ENCODE measurements around the gene C7orf33.

The C7orf33 gene

DNA sequence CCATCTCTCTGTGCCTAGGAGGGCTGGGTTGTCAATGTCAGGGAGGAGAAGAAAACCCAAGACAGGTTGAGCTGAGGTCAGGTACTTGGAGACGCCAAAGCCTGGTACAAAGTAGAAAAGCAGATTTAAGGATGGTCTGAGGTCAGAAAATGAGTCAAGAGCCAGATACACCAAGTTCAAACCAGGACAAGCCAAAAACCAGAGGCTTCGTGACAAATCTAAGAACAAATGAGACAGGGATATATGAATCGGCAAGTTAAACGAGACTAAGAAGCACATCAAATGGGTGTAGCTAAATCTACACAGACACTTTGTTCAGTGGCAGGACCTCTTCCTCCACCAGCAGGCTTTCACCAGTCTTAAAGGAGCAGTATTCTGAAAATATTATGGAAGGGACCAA is 34.2 kb downstream of the C7orf33 start:
- Mint-ChIP-seq H3K27me3 (ENCODE audit: low read depth) (peaks cover 2% of the 10 kb centered on the region), H3K4me3 (peak overlapping the region; percentile 1), H3K36me3 (ENCODE audit: low read depth) (no peaks in the 10 kb centered on the region), H3K9me3 (peaks cover 12% of the 10 kb centered on the region), H3K4me1 (ENCODE audit: low read depth) (peaks cover 42% of the 10 kb centered on the region), H3K27ac (peak overlapping the region; percentile 1)
- no peak for DNase-seq (ENCODE audit: low spot score)

DNA sequence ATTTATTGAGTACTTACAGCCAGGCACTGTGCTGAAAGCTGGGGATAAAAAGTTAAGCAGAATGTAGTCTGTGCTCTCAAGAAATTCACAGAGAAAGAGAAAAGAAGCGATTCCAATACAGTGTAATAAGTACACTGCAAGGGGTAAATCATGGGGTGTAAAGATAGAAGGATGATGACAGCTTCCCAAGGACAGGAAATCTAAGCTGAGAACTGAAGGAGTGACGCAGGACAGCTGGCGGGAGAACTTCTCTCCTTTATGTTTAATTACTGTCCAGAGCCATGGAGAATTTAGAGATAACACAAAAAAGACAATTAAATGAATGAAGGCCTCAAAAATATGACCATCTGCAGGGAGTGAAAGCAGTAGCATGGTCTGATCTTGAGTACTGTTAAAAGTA is 34.8 kb downstream of the C7orf33 start:
- Mint-ChIP-seq H3K9me3 (peaks cover 17% of the 10 kb centered on the region), H3K4me3 (no peak overlapping the region), H3K27me3 (ENCODE audit: low read depth) (peaks cover 4% of the 10 kb centered on the region), H3K4me1 (ENCODE audit: low read depth) (peaks cover 48% of the 10 kb centered on the region), H3K36me3 (ENCODE audit: low read depth) (no peaks in the 10 kb centered on the region), H3K27ac (no peak overlapping the region)
- no peak for DNase-seq (ENCODE audit: low spot score)

DNA sequence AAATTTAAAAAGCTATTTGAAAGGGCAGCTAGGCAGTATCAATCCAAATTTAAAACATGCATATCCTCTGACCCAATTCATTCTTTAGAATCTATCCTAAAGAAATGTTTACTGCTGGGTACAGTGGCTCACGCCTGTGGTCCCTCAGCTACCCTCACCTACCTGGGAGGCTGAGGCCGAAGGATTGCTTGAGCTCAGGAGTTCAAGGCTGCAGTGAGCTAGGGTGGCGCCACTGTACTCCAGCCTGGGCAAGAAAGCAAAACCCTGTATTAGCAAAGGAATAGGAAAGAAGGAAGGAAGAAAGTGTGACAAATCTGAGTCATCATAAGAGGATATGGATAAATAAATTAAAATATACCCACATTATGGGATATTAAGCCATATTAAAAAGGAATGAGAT is 36.3 kb downstream of the C7orf33 start:
- no peak overlapping the region for H3K27ac Mint-ChIP-seq
- peaks cover 6% of the 10 kb centered on the region for H3K27me3 Mint-ChIP-seq (ENCODE audit: low read depth)
- no peak for DNase-seq (ENCODE audit: low spot score)
- peak overlapping the region; percentile 24 for H3K4me3 Mint-ChIP-seq
- H3K36me3 Mint-ChIP-seq (ENCODE audit: low read depth) = no peaks in the 10 kb centered on the region
- peaks cover 6% of the 10 kb centered on the region for H3K9me3 Mint-ChIP-seq
- peaks cover 38% of the 10 kb centered on the region for H3K4me1 Mint-ChIP-seq (ENCODE audit: low read depth)

DNA sequence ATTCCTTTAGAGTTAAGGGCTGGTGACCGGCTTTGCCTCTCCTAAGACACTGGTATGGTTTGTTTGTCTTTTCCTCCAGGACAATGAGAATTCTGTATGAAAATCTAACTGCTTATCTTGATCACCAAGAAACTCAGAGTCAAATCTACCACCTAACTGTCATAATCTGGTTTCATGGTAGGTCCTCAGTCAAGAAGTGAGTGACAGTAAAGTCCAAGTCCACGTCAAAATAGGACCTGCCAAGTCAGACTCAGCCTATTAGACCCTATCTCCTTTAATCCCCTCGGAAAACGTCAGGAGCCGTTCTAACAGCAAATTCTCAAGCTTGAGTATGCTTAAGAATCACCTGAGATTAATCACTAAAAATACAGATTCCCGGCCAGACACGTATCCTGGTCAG is 37.4 kb downstream of the C7orf33 start:
- peaks cover 8% of the 10 kb centered on the region for H3K27me3 Mint-ChIP-seq (ENCODE audit: low read depth)
- H3K36me3 Mint-ChIP-seq (ENCODE audit: low read depth) = peaks cover 4% of the 10 kb centered on the region
- H3K4me3 Mint-ChIP-seq = peak overlapping the region; percentile 40
- DNase-seq (ENCODE audit: low spot score) = no peak
- no peak overlapping the region for H3K27ac Mint-ChIP-seq
- peaks cover 11% of the 10 kb centered on the region for H3K9me3 Mint-ChIP-seq
- H3K4me1 Mint-ChIP-seq (ENCODE audit: low read depth) = peaks cover 44% of the 10 kb centered on the region

DNA sequence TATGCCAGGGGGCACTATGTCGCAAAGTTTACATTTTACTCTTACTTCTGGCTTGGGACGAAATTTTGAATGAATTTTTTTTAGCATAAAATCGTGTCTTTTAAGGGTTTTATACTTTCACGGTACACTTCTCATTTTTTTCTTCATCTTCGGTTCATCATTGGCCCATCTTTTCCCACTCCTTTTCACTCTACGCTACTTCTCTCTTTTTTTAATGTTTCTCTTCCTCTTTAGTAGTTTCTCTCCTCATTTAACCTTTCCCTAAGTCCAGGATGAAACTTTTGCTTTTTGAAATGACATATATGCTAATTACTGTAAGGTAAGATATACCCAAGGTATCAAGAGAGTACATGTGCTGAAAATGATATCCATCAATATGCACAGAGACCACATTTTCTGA is 39.5 kb downstream of the C7orf33 start:
- H3K27me3 Mint-ChIP-seq (ENCODE audit: low read depth) = peaks cover 8% of the 10 kb centered on the region
- peaks cover 11% of the 10 kb centered on the region for H3K9me3 Mint-ChIP-seq
- H3K4me3 Mint-ChIP-seq = no peak overlapping the region
- H3K27ac Mint-ChIP-seq = no peak overlapping the region
- DNase-seq (ENCODE audit: low spot score) = no peak
- peaks cover 4% of the 10 kb centered on the region for H3K36me3 Mint-ChIP-seq (ENCODE audit: low read depth)
- peaks cover 44% of the 10 kb centered on the region for H3K4me1 Mint-ChIP-seq (ENCODE audit: low read depth)

DNA sequence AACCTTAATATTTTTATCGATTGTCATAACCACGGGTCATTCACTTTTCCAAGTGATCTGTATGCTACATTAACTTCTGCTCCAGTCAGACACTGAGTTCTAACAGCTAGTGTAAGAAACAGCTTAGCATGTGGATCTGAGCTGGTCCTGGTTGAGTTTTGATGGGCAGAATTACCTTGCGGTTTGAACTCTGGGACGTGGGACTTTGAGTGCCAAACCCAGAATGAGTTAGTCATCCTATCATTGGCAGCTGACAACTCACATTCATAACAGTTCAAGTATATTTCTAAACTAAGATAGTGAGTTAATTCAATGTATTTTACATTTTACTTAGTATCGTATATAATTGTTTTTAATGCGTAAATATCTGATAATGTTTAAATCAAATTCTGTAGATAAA is 43.2 kb downstream of the C7orf33 start:
- Mint-ChIP-seq H3K4me3 (no peak overlapping the region), H3K4me1 (ENCODE audit: low read depth) (peaks cover 21% of the 10 kb centered on the region), H3K27me3 (ENCODE audit: low read depth) (peaks cover 18% of the 10 kb centered on the region), H3K27ac (no peak overlapping the region), H3K9me3 (peaks cover 11% of the 10 kb centered on the region), H3K36me3 (ENCODE audit: low read depth) (peaks cover 4% of the 10 kb centered on the region)
- DNase-seq (ENCODE audit: low spot score) = no peak

DNA sequence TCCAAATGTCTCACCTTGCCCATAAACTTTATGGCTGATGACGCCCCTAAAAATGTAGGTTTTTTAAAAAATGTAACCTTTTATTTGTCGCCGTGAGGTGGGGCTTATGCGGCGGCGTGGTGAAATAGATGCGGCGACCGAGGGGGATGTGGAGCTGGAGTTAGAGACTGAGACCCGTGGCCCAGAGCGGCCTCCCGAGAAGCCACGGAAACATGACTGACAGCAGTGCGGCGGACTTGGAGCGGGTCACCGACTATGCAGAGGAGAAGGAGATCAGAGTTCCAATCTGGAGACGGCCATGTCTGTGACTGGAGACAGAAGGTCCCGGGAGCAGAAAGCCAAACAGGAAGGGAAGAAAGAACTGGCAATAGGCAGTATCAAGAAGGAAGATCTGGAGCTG is 46.5 kb downstream of the C7orf33 start:
- no peak overlapping the region for H3K4me3 Mint-ChIP-seq
- H3K27ac Mint-ChIP-seq = no peak overlapping the region
- DNase-seq (ENCODE audit: low spot score) = no peak
- H3K9me3 Mint-ChIP-seq = peaks cover 3% of the 10 kb centered on the region
- peaks cover 10% of the 10 kb centered on the region for H3K4me1 Mint-ChIP-seq (ENCODE audit: low read depth)
- H3K27me3 Mint-ChIP-seq (ENCODE audit: low read depth) = peaks cover 16% of the 10 kb centered on the region
- peaks cover 3% of the 10 kb centered on the region for H3K36me3 Mint-ChIP-seq (ENCODE audit: low read depth)

DNA sequence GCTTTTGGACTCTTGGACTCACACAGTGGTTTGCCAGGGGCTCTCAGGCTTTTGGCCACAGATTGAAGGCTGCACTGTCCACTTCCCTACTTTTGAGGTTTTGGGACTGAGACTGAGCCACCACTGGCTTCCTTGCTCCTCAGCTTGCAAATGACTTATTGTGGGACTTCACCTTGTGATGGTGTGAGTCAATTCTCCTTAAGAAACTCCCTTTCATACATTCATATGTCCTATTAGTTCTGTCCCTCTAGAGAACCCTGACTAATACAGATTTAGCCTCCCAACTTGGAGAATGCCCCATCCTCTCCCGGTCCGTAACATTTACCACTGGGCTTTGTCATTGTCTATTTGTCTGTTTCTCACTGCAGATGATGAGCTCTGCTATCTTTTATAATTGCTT is 55.3 kb downstream of the C7orf33 start:
- no peaks in the 10 kb centered on the region for H3K9me3 Mint-ChIP-seq
- H3K27me3 Mint-ChIP-seq (ENCODE audit: low read depth) = peaks cover 36% of the 10 kb centered on the region
- H3K4me1 Mint-ChIP-seq (ENCODE audit: low read depth) = no peaks in the 10 kb centered on the region
- H3K27ac Mint-ChIP-seq = no peak overlapping the region
- H3K4me3 Mint-ChIP-seq = no peak overlapping the region
- no peaks in the 10 kb centered on the region for H3K36me3 Mint-ChIP-seq (ENCODE audit: low read depth)
- DNase-seq (ENCODE audit: low spot score) = no peak

DNA sequence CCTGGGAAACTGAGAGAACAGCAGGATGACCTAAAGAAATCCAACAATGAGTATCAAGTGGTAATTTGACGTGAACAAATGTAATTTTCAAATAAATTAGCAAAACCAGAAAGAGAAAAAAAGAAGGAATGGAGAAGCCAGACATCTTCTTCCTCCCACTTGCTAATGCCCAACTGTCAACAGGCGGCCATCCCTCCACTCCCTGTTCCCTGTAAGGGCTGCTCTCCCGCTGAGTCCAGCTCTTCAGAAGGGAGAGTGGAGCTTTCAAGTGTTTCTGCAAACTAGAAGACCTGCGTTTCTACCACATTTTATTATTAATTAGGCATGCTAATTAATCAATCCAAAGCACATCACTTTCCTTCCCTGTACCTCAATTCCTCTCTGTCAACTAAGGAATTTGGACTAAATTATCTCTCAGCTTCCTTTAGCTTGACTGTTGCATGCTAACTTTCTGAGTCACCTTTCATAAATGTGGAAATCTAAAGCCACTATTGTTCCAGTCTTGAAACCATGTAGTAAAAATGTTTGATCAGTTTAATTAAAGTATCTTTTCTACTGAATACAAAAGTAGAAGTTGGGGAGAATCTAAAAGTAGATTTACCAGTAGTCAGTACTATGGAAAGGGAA is 59.8 kb downstream of the C7orf33 start:
- peaks cover 29% of the 10 kb centered on the region for H3K27me3 Mint-ChIP-seq (ENCODE audit: low read depth)
- H3K9me3 Mint-ChIP-seq = no peaks in the 10 kb centered on the region
- H3K4me3 Mint-ChIP-seq = no peak overlapping the region
- H3K27ac Mint-ChIP-seq = no peak overlapping the region
- H3K4me1 Mint-ChIP-seq (ENCODE audit: low read depth) = no peaks in the 10 kb centered on the region
- no peaks in the 10 kb centered on the region for H3K36me3 Mint-ChIP-seq (ENCODE audit: low read depth)
- DNase-seq (ENCODE audit: low spot score) = no peak

DNA sequence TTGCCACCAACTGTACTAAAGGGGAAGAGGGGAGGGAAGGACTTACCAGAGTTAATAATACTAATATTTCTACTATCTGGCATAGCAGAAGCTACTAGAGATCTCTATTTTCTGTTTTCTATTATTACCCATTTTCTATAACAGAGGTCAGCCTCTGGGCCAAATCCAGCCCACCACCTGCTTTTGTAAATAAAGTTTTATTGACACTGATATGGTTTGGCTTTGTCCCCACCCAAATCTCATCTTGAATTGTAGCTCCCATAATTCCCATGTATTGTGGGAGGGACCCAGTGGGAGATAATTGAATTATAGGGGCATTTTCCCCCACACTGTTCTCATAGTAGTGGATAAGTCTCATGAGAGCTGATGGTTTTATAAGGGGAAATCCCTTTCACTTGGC is 62.2 kb downstream of the C7orf33 start:
- Mint-ChIP-seq H3K27ac (no peak overlapping the region), H3K36me3 (ENCODE audit: low read depth) (no peaks in the 10 kb centered on the region), H3K27me3 (ENCODE audit: low read depth) (peaks cover 22% of the 10 kb centered on the region), H3K4me1 (ENCODE audit: low read depth) (no peaks in the 10 kb centered on the region), H3K9me3 (no peaks in the 10 kb centered on the region), H3K4me3 (no peak overlapping the region)
- DNase-seq (ENCODE audit: low spot score) = no peak

DNA sequence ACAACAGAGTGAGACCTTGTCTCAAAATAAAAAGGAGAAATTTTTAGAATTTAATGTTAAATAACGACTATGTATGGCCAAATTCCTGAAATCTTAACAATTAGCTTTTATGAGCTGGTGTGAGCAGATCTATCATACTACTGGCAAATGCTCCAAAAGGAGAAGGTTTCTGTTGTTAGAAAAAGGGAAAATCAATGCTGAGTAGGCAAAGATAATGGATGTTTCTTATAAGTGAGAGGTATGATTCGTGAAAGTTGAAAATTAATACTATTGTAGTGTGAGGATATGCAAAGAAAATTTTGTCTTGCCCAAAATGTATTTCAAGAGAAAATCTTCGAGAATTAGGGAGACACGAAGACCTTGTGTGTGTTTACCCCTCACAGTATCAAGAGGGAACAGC is 67.4 kb downstream of the C7orf33 start:
- Mint-ChIP-seq H3K9me3 (no peaks in the 10 kb centered on the region), H3K36me3 (ENCODE audit: low read depth) (no peaks in the 10 kb centered on the region), H3K4me3 (no peak overlapping the region), H3K27me3 (ENCODE audit: low read depth) (peaks cover 5% of the 10 kb centered on the region), H3K4me1 (ENCODE audit: low read depth) (peaks cover 3% of the 10 kb centered on the region), H3K27ac (no peak overlapping the region)
- DNase-seq (ENCODE audit: low spot score) = no peak

DNA sequence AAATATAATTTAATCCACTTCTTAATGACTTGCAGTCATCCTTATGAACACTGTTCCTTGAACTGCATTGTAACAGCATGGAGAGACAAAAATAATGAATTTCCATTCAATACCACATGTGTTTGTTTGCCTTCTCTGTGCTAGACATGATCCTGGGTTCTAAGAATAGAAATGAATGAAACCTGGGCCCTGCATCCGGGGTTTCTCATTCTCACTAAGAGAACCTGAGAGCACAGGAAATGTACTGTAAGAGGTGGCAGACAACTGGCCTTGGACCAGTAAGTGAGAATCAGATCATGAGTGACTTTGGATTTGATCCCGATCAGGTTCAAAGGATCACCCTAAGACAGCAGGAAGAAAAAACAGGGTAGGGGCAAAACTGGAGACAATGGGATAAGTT is 70.9 kb downstream of the C7orf33 start:
- Mint-ChIP-seq H3K4me3 (no peak overlapping the region), H3K36me3 (ENCODE audit: low read depth) (no peaks in the 10 kb centered on the region), H3K27me3 (ENCODE audit: low read depth) (peaks cover 6% of the 10 kb centered on the region), H3K4me1 (ENCODE audit: low read depth) (peaks cover 3% of the 10 kb centered on the region), H3K9me3 (no peaks in the 10 kb centered on the region), H3K27ac (no peak overlapping the region)
- no peak for DNase-seq (ENCODE audit: low spot score)

DNA sequence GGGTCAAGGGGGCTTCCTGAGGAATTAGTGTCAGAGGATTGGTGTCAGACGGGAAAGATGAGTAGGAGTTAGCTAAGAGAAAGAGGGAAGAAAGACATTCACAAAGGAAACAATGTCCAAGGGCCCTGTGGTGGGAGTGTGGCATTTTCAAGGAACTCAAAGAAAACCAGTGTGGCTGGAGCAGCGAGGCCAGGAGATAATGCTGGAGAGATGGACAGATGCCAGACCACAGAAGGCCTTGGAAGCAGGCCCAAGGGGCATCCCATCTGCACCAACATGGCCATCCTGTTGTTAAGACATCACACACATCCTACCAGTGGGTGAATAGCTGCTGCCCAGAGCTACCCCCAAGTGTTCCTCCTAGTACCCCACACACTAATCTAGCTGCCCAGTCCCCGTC is 72.1 kb downstream of the C7orf33 start:
- no peak overlapping the region for H3K4me3 Mint-ChIP-seq

DNA sequence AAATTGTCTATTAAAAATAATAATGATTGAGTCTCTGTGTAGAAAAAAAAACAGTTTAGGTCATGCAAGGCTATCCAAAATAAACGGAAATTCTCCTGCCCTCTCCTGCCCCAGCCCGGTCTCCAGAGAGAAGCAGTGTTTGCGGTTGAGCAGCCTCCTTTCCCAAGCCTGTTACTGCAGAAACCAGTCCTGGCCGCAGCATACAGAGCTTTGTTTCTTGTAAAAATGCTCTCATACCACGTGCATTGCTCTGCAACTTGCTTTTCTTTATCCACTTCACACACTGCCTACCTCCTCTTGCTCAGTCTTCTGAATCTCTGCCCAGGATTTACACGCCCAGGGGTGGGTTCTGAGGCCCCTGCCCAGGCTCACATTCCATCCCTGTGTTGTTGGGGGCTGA is 73.8 kb downstream of the C7orf33 start:
- no peak for DNase-seq (ENCODE audit: low spot score)
- no peaks in the 10 kb centered on the region for H3K36me3 Mint-ChIP-seq (ENCODE audit: low read depth)
- no peak overlapping the region for H3K27ac Mint-ChIP-seq
- no peak overlapping the region for H3K4me3 Mint-ChIP-seq
- H3K4me1 Mint-ChIP-seq (ENCODE audit: low read depth) = peaks cover 3% of the 10 kb centered on the region
- peaks cover 11% of the 10 kb centered on the region for H3K27me3 Mint-ChIP-seq (ENCODE audit: low read depth)
- no peaks in the 10 kb centered on the region for H3K9me3 Mint-ChIP-seq

More for the DNA sequence above, 72.1 kb downstream of the C7orf33 start:
- Mint-ChIP-seq H3K27me3 (ENCODE audit: low read depth) (peaks cover 11% of the 10 kb centered on the region), H3K27ac (no peak overlapping the region), H3K9me3 (no peaks in the 10 kb centered on the region), H3K36me3 (ENCODE audit: low read depth) (no peaks in the 10 kb centered on the region), H3K4me1 (ENCODE audit: low read depth) (peaks cover 3% of the 10 kb centered on the region)
- no peak for DNase-seq (ENCODE audit: low spot score)

DNA sequence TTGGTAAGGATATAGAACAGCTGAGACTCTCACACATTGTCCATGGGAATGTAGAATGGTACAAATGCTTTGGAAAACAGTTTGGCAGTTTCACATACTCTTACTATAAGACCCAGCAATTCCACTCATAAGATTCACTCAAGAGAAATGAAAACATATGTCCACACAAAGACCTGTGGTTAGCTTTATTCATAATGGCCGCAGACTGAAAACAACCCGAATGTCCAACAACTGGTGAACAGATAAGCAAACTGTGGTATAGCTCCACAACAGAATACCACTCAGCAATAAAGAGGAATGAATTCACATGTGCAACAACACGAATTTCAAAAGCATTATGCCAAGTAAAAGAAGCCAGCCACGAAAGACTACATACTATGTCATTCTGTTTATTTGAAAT is 74.7 kb downstream of the C7orf33 start:
- peaks cover 4% of the 10 kb centered on the region for H3K4me1 Mint-ChIP-seq (ENCODE audit: low read depth)

More for the DNA sequence above, 74.7 kb downstream of the C7orf33 start:
- Mint-ChIP-seq H3K36me3 (ENCODE audit: low read depth) (no peaks in the 10 kb centered on the region), H3K27ac (no peak overlapping the region), H3K9me3 (peaks cover under 1% of the 10 kb centered on the region), H3K27me3 (ENCODE audit: low read depth) (peaks cover 11% of the 10 kb centered on the region), H3K4me3 (no peak overlapping the region)
- no peak for DNase-seq (ENCODE audit: low spot score)
